NCI-H446 treated with DMSO at 0.1 percent for 48 hours (cell line): Measurements from ENCODE around the gene PSMD3.

Source experiments
- DNase-seq: peaks from one replicate; lab custom pipeline; 2025; lab: John Stamatoyannopoulos, UW

PSMD3 gene

GRCh38 chr17:40022497-40022896 lies 41.9 kb downstream of the PSMD3 start:
- no peak for DNase-seq

- no peak for DNase-seq
Observed at GRCh38 chr17:40022961-40023541, 42.4 kb downstream of the PSMD3 start.

GRCh38 chr17:40023590-40024292 lies 43.1 kb downstream of the PSMD3 start:
- no peak for DNase-seq

GRCh38 chr17:40024901-40025300 lies 44.3 kb downstream of the PSMD3 start:
- DNase-seq = no peak

GRCh38 chr17:40025559-40025958 lies 45.0 kb downstream of the PSMD3 start:
- DNase-seq = no peak

GRCh38 chr17:40025991-40026815 lies 45.6 kb downstream of the PSMD3 start:
- no peak for DNase-seq

- DNase-seq = peak; percentile 32
Observed at GRCh38 chr17:40026816-40027613, 46.4 kb downstream of the PSMD3 start.

- no peak for DNase-seq
Observed at GRCh38 chr17:40027614-40028012, 47.0 kb downstream of the PSMD3 start.

- no peak for DNase-seq
Observed at GRCh38 chr17:40028595-40028994, 48.0 kb downstream of the PSMD3 start.

GRCh38 chr17:40031706-40032105 lies 51.1 kb downstream of the PSMD3 start:
- no peak for DNase-seq

- DNase-seq = no peak
Observed at GRCh38 chr17:40032322-40033320, 52.0 kb downstream of the PSMD3 start.

GRCh38 chr17:40033339-40033738 lies 52.7 kb downstream of the PSMD3 start:
- no peak for DNase-seq

GRCh38 chr17:40034426-40035161 lies 54.0 kb downstream of the PSMD3 start:
- DNase-seq = no peak

GRCh38 chr17:40035162-40035559 lies 54.6 kb downstream of the PSMD3 start:
- DNase-seq = no peak

- no peak for DNase-seq
Observed at GRCh38 chr17:40038882-40039513, 58.4 kb downstream of the PSMD3 start.

GRCh38 chr17:40041196-40041595 lies 60.6 kb downstream of the PSMD3 start:
- no peak for DNase-seq
